OCI-LY7 (cell line): Measurements from ENCODE around the gene KRTAP5-9. TPM values are rescaled to one million over a fixed set of nuclear protein-coding genes. Genes with fewer than 3 reads are reported as not detected.

Source experiments
- BruUV-seq: library from RNA; stranded (reverse); fragments of 400-500 nt; replicated peaks from 2 replicates; lab custom pipeline; 2021; lab: Mats Ljungman, UMichigan
- CTCF ChIA-PET: fragments of 300-600 bp; sonication (Branson Sonifier 250); formaldehyde crosslinking; loops from one replicate; lab custom pipeline; 2022; ENCODE audit warnings: antibody characterized with exemption; ENCODE audit not compliant: unreplicated experiment; lab: Charles Lee
- POLR2A ChIA-PET: fragments of 300-600 bp; sonication (Branson Sonifier 250); formaldehyde crosslinking; loops from one replicate; lab custom pipeline; 2022; ENCODE audit warnings: antibody characterized with exemption; lab: Charles Lee
- DNase-seq: peaks from one replicate; pipeline ENCODE4 v3.0.0-alpha.2; 2015; ENCODE audit warnings: low spot score
- H2AFZ ChIP-seq: fragments of 200-600 bp; sonication (generic), shearing (Covaris generic); 2 replicates; pipeline ENCODE4 v1.6.1; 2014; ENCODE audit warnings: mild to moderate bottlenecking, antibody characterized with exemption, low read length, moderate library complexity
- H3K27ac ChIP-seq: fragments of 200-600 bp; sonication (generic); 2 replicates; pipeline ENCODE4 v1.5.1; 2014; ENCODE audit warnings: mixed run types, low read depth, mild to moderate bottlenecking, moderate library complexity, low read length, inconsistent platforms; ENCODE audit not compliant: poor library complexity, severe bottlenecking
- H3K36me3 ChIP-seq: fragments of 200-600 bp; sonication (generic); 2 replicates; pipeline ENCODE4 v1.6.1; 2014; ENCODE audit warnings: mild to moderate bottlenecking, antibody characterized with exemption, low read length, moderate library complexity, mixed read lengths; ENCODE audit not compliant: insufficient read depth
- H3K4me1 ChIP-seq: fragments of 200-600 bp; sonication (generic); 2 replicates; pipeline ENCODE4 v1.5.1; 2014; ENCODE audit warnings: mild to moderate bottlenecking, low read length; ENCODE audit not compliant: insufficient read depth, poor library complexity, severe bottlenecking
- H3K4me2 ChIP-seq: fragments of 200-600 bp; sonication (generic); 2 replicates; pipeline ENCODE4 v1.6.1; 2014; ENCODE audit warnings: mild to moderate bottlenecking, low read length
- H3K4me3 ChIP-seq: fragments of 200-600 bp; sonication (generic); 2 replicates; pipeline ENCODE4 v1.5.1; 2014; ENCODE audit warnings: mild to moderate bottlenecking, low read depth, low read length; ENCODE audit not compliant: poor library complexity, severe bottlenecking
- H3K79me2 ChIP-seq: fragments of 200-600 bp; sonication (generic); 2 replicates; pipeline ENCODE4 v1.6.1; 2016; ENCODE audit warnings: low read depth, mild to moderate bottlenecking, low read length, moderate library complexity, mixed read lengths; ENCODE audit not compliant: insufficient read depth
- H3K9me2 ChIP-seq: fragments of 200-600 bp; sonication (generic); 2 replicates; pipeline ENCODE4 v1.6.1; 2016; ENCODE audit warnings: mild to moderate bottlenecking, low read length, mixed read lengths; ENCODE audit not compliant: insufficient read depth
- H3K9me3 ChIP-seq: fragments of 200-600 bp; sonication (generic); 2 replicates; pipeline ENCODE4 v1.6.1; 2014; ENCODE audit warnings: mild to moderate bottlenecking, mixed run types, low read length, mixed read lengths
- H4K20me1 ChIP-seq: fragments of 200-600 bp; sonication (generic); 2 replicates; pipeline ENCODE4 v1.6.1; 2014; ENCODE audit warnings: mild to moderate bottlenecking, antibody characterized with exemption, low read length, moderate library complexity, mixed read lengths; ENCODE audit not compliant: insufficient read depth
- CTCF ChIP-seq: fragments of 200-600 bp; sonication (generic); conservative IDR thresholded peaks from 2 replicates; pipeline ENCODE4 v1.5.1; 2014; ENCODE audit warnings: mild to moderate bottlenecking, antibody characterized with exemption, low read length, moderate library complexity, mixed read lengths
- EZH2phosphoT487 ChIP-seq: fragments of 200-600 bp; sonication (generic); IDR thresholded peaks from 2 replicates; pipeline ENCODE4 v1.6.1; 2018; ENCODE audit warnings: low read depth, borderline replicate concordance, mild to moderate bottlenecking, mixed run types, antibody characterized with exemption, low read length, moderate library complexity, mixed read lengths
- intact Hi-C: fragments of 100-400 bp; cut with micrococcal nuclease; formaldehyde crosslinking; loops from one replicate; pipeline ENCODE4 v1.10.0; 2022; ENCODE audit not compliant: unreplicated experiment
- total RNA-seq, 2 experiments: library from RNA; depleted of rRNA in 1 of 2; stranded (reverse); fragments of >200 nt in 1 of 2; shearing (Covaris generic) in 1 of 2; gene quantifications; 2 replicates each; pipeline ENCODE4 v1.2.3, GENCODE V29; 2014 to 2022

The KRTAP5-9 gene
- total RNA-seq, 2 experiments from 2014 or later: not detected

DNA sequence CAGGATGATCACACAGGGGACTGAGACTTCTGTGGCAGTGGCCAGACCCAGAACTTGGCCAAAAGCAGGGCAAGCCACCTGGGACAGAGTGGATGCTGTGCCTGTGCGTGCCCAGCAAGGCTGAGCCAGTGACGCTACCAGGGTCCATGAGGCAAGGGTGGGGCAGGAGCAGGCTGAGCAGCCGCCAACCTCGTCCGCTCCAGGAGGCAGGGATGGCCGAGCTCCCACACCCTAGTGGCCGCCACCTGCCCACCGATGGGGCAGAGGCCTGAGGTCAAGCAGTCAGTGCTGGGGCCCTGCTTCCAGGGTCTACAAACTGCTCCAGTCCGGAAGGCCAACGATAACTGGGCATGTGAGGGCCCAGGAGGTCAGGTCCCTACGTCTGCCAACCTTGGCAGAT is 7.3 kb downstream of the KRTAP5-9 start:
- Histone ChIP-seq H4K20me1 (no peaks in the 10 kb centered on the region), H3K9me3 (no peaks in the 10 kb centered on the region), H3K79me2 (no peaks in the 10 kb centered on the region), H2AFZ (no peak overlapping the region), H3K4me1 (no peaks in the 10 kb centered on the region), H3K36me3 (no peaks in the 10 kb centered on the region), H3K27ac (no peak overlapping the region), H3K4me3 (no peak overlapping the region), H3K9me2 (no peaks in the 10 kb centered on the region), H3K4me2 (no peak overlapping the region)
- ChIA-PET POLR2A (no interaction called here), CTCF (no interaction called here)
- intact Hi-C loops: no loop called here
- BruUV-seq: no TSS peak
- TF ChIP-seq EZH2phosphoT487 (no peak), CTCF (no peak)
- DNase-seq: no peak

GRCh38 chr11:71556018-71556417 is 7.8 kb downstream of the KRTAP5-9 start:
- Histone ChIP-seq H3K36me3 (no peaks in the 10 kb centered on the region), H3K9me2 (no peaks in the 10 kb centered on the region), H4K20me1 (no peaks in the 10 kb centered on the region), H3K4me1 (no peaks in the 10 kb centered on the region), H2AFZ (no peak overlapping the region), H3K4me3 (no peak overlapping the region), H3K27ac (no peak overlapping the region), H3K79me2 (no peaks in the 10 kb centered on the region), H3K4me2 (no peak overlapping the region), H3K9me3 (no peaks in the 10 kb centered on the region)
- no TSS peak for BruUV-seq
- intact Hi-C loops: no loop called here
- ChIA-PET CTCF (no interaction called here), POLR2A (no interaction called here)
- DNase-seq: no peak
- TF ChIP-seq EZH2phosphoT487 (no peak), CTCF (no peak)

- BruUV-seq: no TSS peak
- Histone ChIP-seq H3K9me2 (no peaks in the 10 kb centered on the region), H3K9me3 (no peaks in the 10 kb centered on the region), H3K27ac (no peak overlapping the region), H3K4me2 (no peak overlapping the region), H3K4me3 (no peak overlapping the region), H2AFZ (no peak overlapping the region), H3K79me2 (no peaks in the 10 kb centered on the region), H3K36me3 (no peaks in the 10 kb centered on the region), H3K4me1 (no peaks in the 10 kb centered on the region), H4K20me1 (no peaks in the 10 kb centered on the region)
- intact Hi-C loops: no loop called here
- TF ChIP-seq CTCF (no peak), EZH2phosphoT487 (no peak)
- CTCF ChIA-PET: no interaction called here
- POLR2A ChIA-PET: no interaction called here
- DNase-seq: no peak
Measured at GRCh38 chr11:71557257-71557656, 9.0 kb downstream of the KRTAP5-9 start.
